SK-N-SH treated with all-trans-retinoic acid at 6 μM for 48 hours (cell line): ENCODE results near the gene CCNC.

ENCODE experiments used
- ATAC-seq: fragments of 200-7000 bp; cut with Tn5 transposase; 3 replicates; pipeline ENCODE4 v1.9.1; 2020; ENCODE audit warnings: mild to moderate bottlenecking, moderate library complexity
- ARNTL ChIP-seq: fragments of 450-650 bp; formaldehyde crosslinking; IDR thresholded peaks from 2 replicates; pipeline ENCODE4 v1.5.0; 2020; ENCODE audit warnings: low read depth, mild to moderate bottlenecking, moderate library complexity, borderline replicate concordance
- BACH2 ChIP-seq: fragments of 250-450 bp; sonication (Bioruptor Pico); IDR thresholded peaks from 2 replicates; pipeline ENCODE4 v1.9.0; 2021; ENCODE audit warnings: mild to moderate bottlenecking, borderline replicate concordance
- CREB5 ChIP-seq: fragments of 250-450 bp; sonication (Bioruptor Pico); IDR thresholded peaks from 2 replicates; pipeline ENCODE4 v1.5.1; 2020; ENCODE audit warnings: low read depth, mild to moderate bottlenecking, moderate library complexity
- CSDC2 ChIP-seq: fragments of 250-450 bp; sonication (Bioruptor Pico); IDR thresholded peaks from 2 replicates; pipeline ENCODE4 v1.5.0; 2020; ENCODE audit warnings: mild to moderate bottlenecking, moderate library complexity
- CSRNP3 ChIP-seq: fragments of 250-450 bp; sonication (Bioruptor Pico); IDR thresholded peaks from 2 replicates; pipeline ENCODE4 v1.5.1; 2021; ENCODE audit warnings: mild to moderate bottlenecking, moderate library complexity
- ESRRG ChIP-seq: fragments of 250-450 bp; sonication (Bioruptor Pico); IDR thresholded peaks from 2 replicates; pipeline ENCODE4 v1.6.1; 2021; ENCODE audit warnings: mild to moderate bottlenecking
- GLIS3 ChIP-seq: fragments of 250-450 bp; sonication (Bioruptor Pico); IDR thresholded peaks from 2 replicates; pipeline ENCODE4 v1.5.0; 2020; ENCODE audit warnings: mild to moderate bottlenecking, moderate library complexity
- OSR1 ChIP-seq: fragments of 250-450 bp; sonication (Bioruptor Pico); IDR thresholded peaks from 2 replicates; pipeline ENCODE4 v1.8.0; 2022; ENCODE audit warnings: moderate library complexity, mild to moderate bottlenecking, inconsistent platforms
- PATZ1 ChIP-seq: fragments of 250-450 bp; sonication (Bioruptor Pico); IDR thresholded peaks from 2 replicates; pipeline ENCODE4 v1.8.0; 2020; ENCODE audit warnings: mild to moderate bottlenecking, moderate library complexity, borderline replicate concordance
- PPARA ChIP-seq: fragments of 250-450 bp; sonication (Bioruptor Pico); IDR thresholded peaks from 2 replicates; pipeline ENCODE4 v1.5.0; 2020; ENCODE audit warnings: mild to moderate bottlenecking, borderline replicate concordance
- RARB ChIP-seq: fragments of 250-450 bp; sonication (Bioruptor Pico); IDR thresholded peaks from 2 replicates; pipeline ENCODE4 v1.8.0; 2021; ENCODE audit warnings: mild to moderate bottlenecking, moderate library complexity
- SNAI2 ChIP-seq: fragments of 250-450 bp; sonication (Bioruptor Pico); IDR thresholded peaks from 2 replicates; pipeline ENCODE4 v1.5.0; 2020; ENCODE audit warnings: mild to moderate bottlenecking, moderate library complexity
- TCF4 ChIP-seq: fragments of 250-450 bp; sonication (Bioruptor Pico); IDR thresholded peaks from 2 replicates; pipeline ENCODE4 v1.8.0; 2021; ENCODE audit warnings: mild to moderate bottlenecking, moderate library complexity, borderline replicate concordance
- TSHZ2 ChIP-seq: fragments of 250-450 bp; sonication (Bioruptor Pico); IDR thresholded peaks from 2 replicates; pipeline ENCODE4 v1.5.0; 2020; ENCODE audit warnings: mild to moderate bottlenecking, moderate library complexity
- ZC3H10 ChIP-seq: fragments of 250-450 bp; sonication (Bioruptor Pico); IDR thresholded peaks from 2 replicates; pipeline ENCODE4 v1.5.1; 2021; ENCODE audit warnings: mild to moderate bottlenecking, moderate library complexity
- ZFP3 ChIP-seq: fragments of 250-450 bp; sonication (Bioruptor Pico); IDR thresholded peaks from 2 replicates; pipeline ENCODE4 v1.5.0; 2020; ENCODE audit warnings: mild to moderate bottlenecking, moderate library complexity
- ZFP30 ChIP-seq: fragments of 450-650 bp; formaldehyde crosslinking; IDR thresholded peaks from 2 replicates; pipeline ENCODE4 v1.5.0; 2022; ENCODE audit warnings: mild to moderate bottlenecking, moderate library complexity
- ZNF565 ChIP-seq: fragments of 450-650 bp; formaldehyde crosslinking; conservative IDR thresholded peaks from 2 replicates; pipeline ENCODE4 v1.5.0; 2020; ENCODE audit warnings: low read depth, mild to moderate bottlenecking, moderate library complexity
- ZNF70 ChIP-seq: fragments of 450-650 bp; formaldehyde crosslinking; IDR thresholded peaks from 2 replicates; pipeline ENCODE4 v1.5.0; 2020; ENCODE audit warnings: mild to moderate bottlenecking, moderate library complexity
- ZNF8 ChIP-seq: fragments of 450-650 bp; formaldehyde crosslinking; IDR thresholded peaks from 2 replicates; pipeline ENCODE4 v1.5.0; 2020; ENCODE audit warnings: mild to moderate bottlenecking, moderate library complexity

CCNC gene

GRCh38 chr6:99588618-99589289, 20.3 kb upstream of the CCNC start (continued):
- TF ChIP-seq RARB (CRISPR knock-in tag) (no peak), PATZ1 (no peak), TCF4 (no peak), ZFP30 (CRISPR knock-in tag) (no peak), PPARA (CRISPR knock-in tag) (no peak), BACH2 (CRISPR knock-in tag) (no peak), ZNF565 (CRISPR knock-in tag) (no peak)
- TF ChIP-seq, all 23 proteins: peak for 0

GRCh38 chr6:99587792-99588191, 19.3 kb upstream of the CCNC start:
- no peak for TF ChIP-seq ZFP3 (CRISPR knock-in tag)

GRCh38 chr6:99579781-99580180, 11.3 kb upstream of the CCNC start:
- TF ChIP-seq CSDC2 (CRISPR knock-in tag) (no peak), CSRNP3 (no peak), OSR1 (CRISPR knock-in tag) (no peak), GLIS3 (CRISPR knock-in tag) (no peak), ARNTL (CRISPR knock-in tag) (no peak), RARB (CRISPR knock-in tag) (no peak), SNAI2 (CRISPR knock-in tag) (no peak), ZFP3 (CRISPR knock-in tag) (no peak), ZC3H10 (no peak), PPARA (CRISPR knock-in tag) (no peak), ZNF8 (no peak)

More at GRCh38 chr6:99587792-99588191, 19.3 kb upstream of the CCNC start:
- ATAC-seq: no peak

GRCh38 chr6:99575544-99576227, 7.2 kb upstream of the CCNC start:
- ATAC-seq: no peak

More at GRCh38 chr6:99579781-99580180, 11.3 kb upstream of the CCNC start:
- no peak for ATAC-seq

More at GRCh38 chr6:99575544-99576227, 7.2 kb upstream of the CCNC start:
- no peak for TF ChIP-seq CREB5 (CRISPR knock-in tag)
- TF ChIP-seq ESRRG: no peak
- TF ChIP-seq BACH2 (CRISPR knock-in tag): no peak
- no peak for TF ChIP-seq TSHZ2 (CRISPR knock-in tag)
- TF ChIP-seq ZNF70 (CRISPR knock-in tag): no peak
- no peak for TF ChIP-seq CSRNP3
